Body of pancreas (tissue), 4 donors: ENCODE results near the gene ZC2HC1B. TPM values are rescaled to one million over a fixed set of nuclear protein-coding genes. Genes with fewer than 3 reads are reported as not detected.

Source experiments
- ATAC-seq: fragments of 150-250 bp; one replicate; pipeline ENCODE4 v1.9.1; 2016
- DNase-seq, 4 donors: peaks; one replicate each; pipeline ENCODE4 v3.0.0-alpha.2; 2019
- H3K27ac ChIP-seq, 4 donors: fragments of 200-600 bp; sonication (generic); 1 replicate in 3 of 4; 2 replicates in 1 of 4; pipeline versions ENCODE4 v1.5.1 to v1.6.1; 2016 to 2019; ENCODE audit warnings: mild to moderate bottlenecking in 1 of 4, mixed read lengths in 1 of 4, moderate library complexity in 1 of 4
- H3K27me3 ChIP-seq, 2 donors: fragments of 200-600 bp; sonication (generic); one replicate each; pipeline ENCODE4 v1.6.0; 2016; ENCODE audit warnings: mild to moderate bottlenecking in 1 of 2
- H3K36me3 ChIP-seq, 2 donors: fragments of 200-600 bp; sonication (generic); replicated peaks in 1 of 2; 2 replicates each; pipeline ENCODE4 v1.5.1; 2016; ENCODE audit warnings: low read depth in 2 of 2; ENCODE audit not compliant: insufficient read depth in 1 of 2
- H3K4me1 ChIP-seq: fragments of 200-600 bp; sonication (generic); one replicate; pipeline ENCODE4 v1.6.0; 2016
- H3K4me3 ChIP-seq, 2 donors: fragments of 200-600 bp; sonication (generic); 1 replicate in 1 of 2; 2 replicates in 1 of 2; pipeline ENCODE4 v1.5.1; 2016 to 2019
- H3K9me3 ChIP-seq, 3 donors: fragments of 200-600 bp; sonication (generic); 1 replicate in 2 of 3; 2 replicates in 1 of 3; pipeline ENCODE4 v1.5.1; 2016
- CTCF ChIP-seq, 7 experiments: fragments of 450-650 bp in 4 of 7; fragments of 200-600 bp in 3 of 7; sonication (generic) in 3 of 7; IDR thresholded peaks; one replicate each; pipeline ENCODE4 v1.5.1; 2016 to 2019; ENCODE audit warnings: antibody characterized with exemption in 7 of 7
- POLR2A ChIP-seq, 3 donors: fragments of 450-650 bp; IDR thresholded peaks; one replicate each; pipeline ENCODE4 v1.6.1; 2016; ENCODE audit warnings: antibody characterized with exemption in 3 of 3, mild to moderate bottlenecking in 2 of 3
- WGBS, 2 donors: methylation state at CpG; one replicate each; pipeline ENCODE4 v1.1.5; 2017; 5-methylcytosine and 5-hydroxymethylcytosine counted together
- intact Hi-C: fragments of 100-400 bp; cut with DNase I; formaldehyde crosslinking; loops from one replicate; pipeline ENCODE4 v1.15.1; 2023
- total RNA-seq, 2 donors: library from RNA; depleted of rRNA; stranded (reverse); fragments of >200 nt; gene quantifications; one replicate each; pipeline ENCODE4 v1.1.0, GENCODE V29; 2016

The ZC2HC1B gene, protein sequence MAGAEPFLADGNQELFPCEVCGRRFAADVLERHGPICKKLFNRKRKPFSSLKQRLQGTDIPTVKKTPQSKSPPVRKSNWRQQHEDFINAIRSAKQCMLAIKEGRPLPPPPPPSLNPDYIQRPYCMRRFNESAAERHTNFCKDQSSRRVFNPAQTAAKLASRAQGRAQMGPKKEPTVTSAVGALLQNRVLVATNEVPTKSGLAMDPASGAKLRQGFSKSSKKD
- total RNA-seq = not detected

- 85 to 90% methylated on average over 1 of the region's 1 CpG for WGBS, 2 donors
- no peak for ATAC-seq
- intact Hi-C loops = no loop called here
- H3K4me1 ChIP-seq = no peaks in the 10 kb centered on the region
- no peaks in the 10 kb centered on the region for H3K9me3 ChIP-seq
- H3K27me3 ChIP-seq = no peaks in the 10 kb centered on the region
- DNase-seq = no peak
- H3K4me3 ChIP-seq = no peak within 1 kb of the TSS
- no peak within 1 kb of the TSS for H3K27ac ChIP-seq
- TF ChIP-seq CTCF (IDR thresholded peaks at IDR 0.05) (no peak), POLR2A (IDR thresholded peaks at IDR 0.05) (no peak)
- H3K36me3 ChIP-seq = peaks cover 0 to 18% of the 10 kb centered on the region in 2 donors
Measured at GRCh38 chr6:143864234-143864633, at the start of gene ZC2HC1B. Gene ZC2HC1B, plus strand, starts transcription at chr6:143864474. Its CDS starts 66 bp downstream, at chr6:143864540.

DNA sequence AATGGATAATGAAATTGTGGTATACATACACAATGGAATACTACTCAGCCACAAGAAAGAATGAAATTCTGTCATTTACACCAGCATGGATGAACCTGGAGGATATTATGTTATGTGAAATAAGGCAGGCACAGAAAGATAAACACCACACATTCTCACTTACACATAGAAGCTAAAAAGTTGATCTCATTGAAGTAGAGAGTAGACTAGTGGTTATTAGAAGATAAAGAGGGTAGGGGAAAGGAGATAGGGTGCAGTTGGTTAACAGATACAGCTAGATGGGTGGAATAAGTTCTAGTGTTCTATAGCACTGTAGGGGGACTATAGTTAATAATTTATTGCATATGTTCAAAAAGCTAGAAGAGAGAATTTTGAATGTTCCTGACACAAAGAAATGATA lies 46.7 kb upstream of the ZC2HC1B start:
- intact Hi-C loops = no loop called here
- TF ChIP-seq POLR2A (IDR thresholded peaks at IDR 0.05) = no peak
- no peak for TF ChIP-seq CTCF (IDR thresholded peaks at IDR 0.05)
- ATAC-seq = no peak

GRCh38 chr6:143821359-143821758 lies 42.9 kb upstream of the ZC2HC1B start:
- no peaks in the 10 kb centered on the region for H3K9me3 ChIP-seq
- no peaks in the 10 kb centered on the region for H3K4me1 ChIP-seq
- intact Hi-C loops = no loop called here
- H3K36me3 ChIP-seq = no peaks in the 10 kb centered on the region
- no peak for TF ChIP-seq CTCF (IDR thresholded peaks at IDR 0.05)
- TF ChIP-seq POLR2A (IDR thresholded peaks at IDR 0.05) = no peak
- no peak overlapping the region for H3K27ac ChIP-seq
- DNase-seq = no peak
- no peak for ATAC-seq
- H3K27me3 ChIP-seq = no peaks in the 10 kb centered on the region
- 93 to 94% methylated on average over 6 of the region's 6 CpGs for WGBS, 2 donors
- H3K4me3 ChIP-seq = no peak overlapping the region

More for the DNA sequence above, 46.7 kb upstream of the ZC2HC1B start:
- DNase-seq = no peak
- H3K27me3 ChIP-seq = no peaks in the 10 kb centered on the region
- no peaks in the 10 kb centered on the region for H3K36me3 ChIP-seq
- no peaks in the 10 kb centered on the region for H3K4me1 ChIP-seq
- no peaks in the 10 kb centered on the region for H3K9me3 ChIP-seq
- no peak overlapping the region for H3K4me3 ChIP-seq
- H3K27ac ChIP-seq = no peak overlapping the region

- intact Hi-C loops = no loop called here
- 41 to 58% methylated on average over 3 of the region's 3 CpGs for WGBS, 2 donors
- Histone ChIP-seq H3K27me3 (no peaks in the 10 kb centered on the region), H3K4me3 (no peak overlapping the region), H3K27ac (no peak overlapping the region), H3K9me3 (no peaks in the 10 kb centered on the region), H3K4me1 (no peaks in the 10 kb centered on the region), H3K36me3 (no peaks in the 10 kb centered on the region)
- TF ChIP-seq POLR2A (IDR thresholded peaks at IDR 0.05) = no peak
- TF ChIP-seq CTCF (IDR thresholded peaks at IDR 0.05) = no peak
- ATAC-seq = no peak
- no peak for DNase-seq
Measured at GRCh38 chr6:143822584-143823024, 41.7 kb upstream of the ZC2HC1B start.

- Histone ChIP-seq H3K27ac (no peak overlapping the region), H3K27me3 (no peaks in the 10 kb centered on the region), H3K9me3 (no peaks in the 10 kb centered on the region), H3K4me3 (no peak overlapping the region), H3K36me3 (no peaks in the 10 kb centered on the region), H3K4me1 (no peaks in the 10 kb centered on the region)
- intact Hi-C loops = no loop called here
- TF ChIP-seq CTCF (IDR thresholded peaks at IDR 0.05) (no peak), POLR2A (IDR thresholded peaks at IDR 0.05) (no peak)
- ATAC-seq = no peak
- 84 to 88% methylated on average over 6 of the region's 6 CpGs for WGBS, 2 donors
- no peak for DNase-seq
Measured at GRCh38 chr6:143823548-143823947, 40.7 kb upstream of the ZC2HC1B start.
